Amygdala (tissue), 56 donors: ENCODE measurements around the gene PWWP2B.

Experiments used
- DNase-seq, 56 donors: peaks; one replicate each; lab custom pipeline; 2025; lab: John Stamatoyannopoulos, UW

The PWWP2B gene

DNA sequence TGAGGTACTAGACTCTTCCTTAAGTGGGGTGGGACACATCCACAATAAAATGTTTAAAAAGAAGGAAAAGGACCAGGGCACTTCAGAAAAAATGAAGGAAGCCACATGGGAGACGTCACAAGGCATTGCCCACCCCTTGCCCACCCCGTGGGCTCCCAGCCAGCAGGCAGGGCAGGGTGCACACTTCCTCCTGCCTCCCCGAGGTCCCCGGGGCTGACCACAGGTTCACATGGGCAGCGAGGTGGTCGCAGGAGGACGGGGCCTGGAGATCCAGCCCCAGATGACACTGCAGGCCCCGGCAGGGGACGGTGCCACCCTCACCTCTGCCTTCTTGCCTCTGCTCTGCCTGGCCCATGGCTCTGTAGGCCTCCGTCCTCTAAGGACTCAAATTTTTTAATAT is 45.6 kb downstream of the PWWP2B start:
- DNase-seq: no peak

DNA sequence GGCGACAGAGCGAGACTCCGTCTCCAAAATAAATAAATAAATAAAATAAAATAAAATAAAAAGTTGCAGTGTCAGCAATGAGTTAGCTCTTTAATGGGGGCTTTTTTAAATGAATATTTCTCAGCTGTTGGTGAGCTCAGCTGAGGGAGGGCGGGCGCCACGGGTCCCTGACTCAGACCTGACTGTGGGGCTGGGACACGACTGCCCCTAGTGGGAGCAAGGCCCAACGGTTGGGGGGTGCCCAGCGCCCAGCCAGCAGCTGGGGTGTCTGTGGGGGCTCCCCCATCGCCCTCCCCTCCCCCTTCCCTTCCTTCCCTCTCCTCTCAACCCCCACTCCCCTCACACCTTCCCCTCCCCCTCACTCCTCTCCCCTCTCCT is 46.6 kb downstream of the PWWP2B start:
- DNase-seq: peak in 1 of 56 donors; percentile 31

DNA sequence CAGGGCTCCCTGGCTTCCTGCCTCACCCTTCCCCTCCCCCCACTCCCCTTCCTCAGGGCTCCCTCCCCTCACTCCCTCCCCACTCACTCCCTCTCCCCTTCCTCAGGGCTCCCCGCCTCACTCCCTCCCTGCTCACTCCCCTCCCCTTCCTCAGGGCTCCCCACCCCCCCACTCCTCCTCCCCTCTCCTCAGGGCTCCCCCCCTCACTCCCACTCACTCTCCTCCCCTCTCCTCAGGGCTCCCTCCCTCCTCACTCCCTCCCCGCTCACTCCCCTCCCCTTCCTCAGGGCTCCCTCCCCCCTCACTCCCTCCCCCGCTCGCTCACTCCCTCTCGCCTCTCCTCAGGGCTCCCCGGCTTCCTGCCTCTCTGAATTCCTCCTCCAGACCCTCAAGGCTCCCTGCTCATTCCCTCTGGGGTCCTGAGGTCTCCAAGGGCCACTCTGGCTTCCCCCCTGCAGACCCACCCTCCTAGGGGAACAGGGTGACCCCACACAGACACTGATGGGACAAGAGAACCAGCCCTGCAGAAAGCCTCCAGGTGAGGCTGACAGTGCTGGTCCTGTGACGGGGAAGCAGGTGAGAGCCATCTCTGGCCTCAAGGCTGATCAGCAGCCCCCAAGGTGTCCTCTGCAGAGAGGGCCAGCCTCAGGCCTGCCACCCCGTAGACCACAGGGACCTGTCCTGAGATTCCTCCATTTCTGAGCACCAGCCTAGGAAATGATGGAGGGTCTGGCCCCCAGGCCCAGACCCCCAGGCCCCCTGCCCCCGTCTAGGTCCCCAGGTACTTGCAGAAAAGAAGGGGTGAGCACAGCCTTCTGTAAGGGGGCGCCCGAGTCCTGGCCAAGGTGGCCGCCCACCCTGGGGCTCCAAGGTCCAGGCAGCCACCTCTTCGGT is 47.2 kb downstream of the PWWP2B start:
- DNase-seq: no peak

DNA sequence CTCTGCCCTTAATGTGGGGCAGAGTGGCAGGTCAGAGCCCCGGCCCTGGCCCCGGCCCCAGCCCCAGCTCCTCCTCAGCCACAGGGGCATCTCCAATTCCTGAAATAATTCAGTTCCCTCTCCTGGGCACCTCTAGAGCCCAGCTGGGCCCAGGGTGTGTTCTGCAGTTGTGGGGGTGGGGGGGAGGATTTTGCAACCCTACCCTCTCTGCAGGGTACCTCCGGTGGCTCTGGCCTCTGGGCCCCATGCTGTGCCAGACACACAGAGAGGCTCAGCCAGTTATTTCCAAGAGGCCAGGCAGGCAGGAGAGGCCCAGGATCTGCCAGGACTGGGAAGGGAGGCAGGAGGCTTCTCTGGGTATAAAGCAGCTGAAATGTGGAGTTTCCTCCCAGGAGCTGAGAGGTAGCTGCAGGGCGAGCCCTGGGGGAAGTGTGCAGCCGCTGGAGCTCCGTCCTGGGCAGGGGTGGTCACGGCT is 47.9 kb downstream of the PWWP2B start:
- DNase-seq: no peak

DNA sequence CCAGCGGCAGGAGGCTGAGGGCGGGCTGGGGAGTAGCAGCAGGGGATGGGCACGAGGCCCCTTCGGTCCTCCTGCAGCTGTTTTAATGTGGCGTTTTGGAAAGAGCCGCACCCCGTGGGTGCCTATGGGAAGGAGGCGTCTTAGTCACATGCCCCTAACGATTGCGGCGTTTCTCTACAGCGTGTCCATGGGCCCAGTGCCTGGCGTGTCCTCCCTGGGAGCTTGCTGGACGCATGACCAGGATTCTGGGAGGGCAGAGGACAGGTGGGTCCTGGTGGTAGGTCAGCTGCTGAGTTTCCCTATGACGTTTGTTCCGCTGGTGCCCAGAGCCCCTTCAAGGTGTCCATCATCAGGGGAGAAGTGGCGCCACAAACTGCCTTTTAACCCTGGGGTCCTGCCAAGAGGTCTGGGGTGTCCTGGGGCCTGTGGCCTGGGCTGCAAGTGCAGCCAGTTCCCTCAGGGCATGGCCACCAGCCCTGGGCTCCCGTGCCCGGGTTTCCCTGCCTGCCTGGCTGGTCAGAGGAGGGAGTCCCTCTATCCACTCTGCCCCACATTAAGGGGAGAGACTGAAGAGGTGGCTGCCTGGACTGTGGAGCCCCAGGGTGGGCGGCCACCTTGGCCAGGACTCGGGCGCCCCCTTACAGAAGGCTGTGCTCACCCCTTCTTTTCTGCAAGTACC is 48.7 kb downstream of the PWWP2B start:
- no peak for DNase-seq

DNA sequence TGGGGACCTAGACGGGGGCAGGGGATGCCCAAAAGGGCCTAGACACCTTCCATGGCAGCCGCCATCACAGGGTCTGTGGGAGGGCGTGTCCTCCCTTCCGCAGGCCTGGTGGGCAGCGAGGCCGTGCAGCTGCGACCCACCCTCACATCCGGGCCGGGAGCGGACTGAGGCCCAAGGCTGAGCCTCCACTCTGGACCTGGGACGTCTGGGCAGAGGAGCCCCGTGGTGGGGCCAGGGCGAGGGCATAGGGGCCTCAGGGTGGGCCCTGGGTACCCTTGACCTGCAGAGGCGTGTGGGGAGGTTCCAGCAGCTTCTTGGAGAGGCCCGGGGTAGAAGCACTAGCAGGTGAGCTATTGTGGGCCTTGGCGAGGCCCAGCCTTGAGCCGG is 49.2 kb downstream of the PWWP2B start:
- DNase-seq: no peak

DNA sequence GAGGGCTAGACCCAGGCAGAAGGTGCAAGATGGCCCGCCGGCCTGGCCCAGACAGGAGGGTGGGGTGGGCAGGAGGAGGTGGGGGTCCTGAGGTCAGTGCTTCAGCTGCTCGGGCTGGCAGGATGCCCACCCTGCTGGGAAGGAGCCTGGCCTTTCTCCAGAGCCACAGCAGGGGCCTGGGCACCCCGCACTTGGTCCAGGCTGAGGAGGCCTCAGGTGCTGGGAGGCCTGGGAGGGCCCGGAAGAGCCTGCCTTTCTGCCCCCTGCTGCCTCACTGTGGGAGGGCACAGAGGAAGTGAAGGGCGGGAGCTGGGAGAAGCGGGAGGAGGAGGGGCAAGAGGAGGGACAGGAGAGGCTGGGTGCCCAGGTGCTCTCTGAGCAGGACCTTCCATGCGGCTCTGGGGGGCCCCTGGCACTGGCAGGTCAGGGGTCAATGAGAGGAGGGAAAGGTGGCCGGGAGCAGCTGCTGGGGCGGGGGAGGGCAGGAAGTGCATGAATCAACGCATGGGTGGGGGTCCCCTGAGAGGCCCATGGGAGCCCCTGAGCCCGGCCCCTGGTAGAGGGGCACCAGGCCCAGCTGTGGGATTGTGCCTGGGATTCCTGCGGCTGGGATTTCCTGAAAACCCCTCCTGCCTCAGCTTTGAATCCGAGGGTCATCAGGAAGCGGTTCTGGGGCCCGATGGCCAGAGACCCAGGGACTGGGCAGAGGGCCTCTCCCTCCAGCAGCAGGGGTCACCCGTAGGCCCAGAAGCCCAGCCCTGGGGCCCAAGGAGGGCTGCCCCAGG is 49.9 kb downstream of the PWWP2B start:
- no peak for DNase-seq

DNA sequence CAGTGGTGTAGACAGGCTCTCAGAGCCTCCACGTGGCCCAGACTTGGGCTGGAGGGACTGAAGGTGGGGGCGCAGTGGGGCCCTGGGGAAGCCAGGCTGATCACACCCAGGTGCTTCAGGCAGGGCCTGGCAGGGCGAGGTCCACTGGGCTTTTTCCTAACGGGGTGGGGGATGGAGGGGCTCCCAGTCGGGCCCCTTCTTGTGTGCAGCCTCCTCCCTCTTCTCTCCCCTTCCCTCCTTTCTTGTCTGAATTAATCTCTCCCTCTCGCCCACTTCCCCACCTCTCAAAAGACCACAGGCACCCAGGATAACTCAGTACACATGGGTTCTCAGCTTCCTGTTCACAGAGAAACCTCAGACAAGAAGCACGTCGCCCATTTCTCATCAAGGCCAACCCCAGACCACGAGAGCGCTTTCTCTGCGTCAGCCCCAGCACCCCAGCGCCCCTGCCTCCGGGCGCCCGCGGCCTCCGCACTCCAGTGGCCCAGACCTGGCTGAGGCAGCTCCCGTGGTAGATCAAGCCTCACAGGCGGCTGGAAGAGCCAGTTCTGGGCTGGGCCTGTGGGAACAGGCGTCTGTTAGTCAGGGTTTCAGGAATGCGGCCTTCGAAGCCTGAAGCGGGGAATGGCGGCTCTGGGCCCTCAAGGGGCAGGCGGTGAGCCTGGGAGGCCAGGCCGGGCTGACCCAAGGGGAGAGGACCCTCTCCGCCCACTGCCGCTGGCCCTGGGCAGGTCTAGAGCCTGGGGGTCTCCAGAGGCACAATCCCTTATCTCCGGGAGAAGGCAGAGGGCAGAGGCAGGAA is 50.6 kb downstream of the PWWP2B start:
- DNase-seq: no peak

DNA sequence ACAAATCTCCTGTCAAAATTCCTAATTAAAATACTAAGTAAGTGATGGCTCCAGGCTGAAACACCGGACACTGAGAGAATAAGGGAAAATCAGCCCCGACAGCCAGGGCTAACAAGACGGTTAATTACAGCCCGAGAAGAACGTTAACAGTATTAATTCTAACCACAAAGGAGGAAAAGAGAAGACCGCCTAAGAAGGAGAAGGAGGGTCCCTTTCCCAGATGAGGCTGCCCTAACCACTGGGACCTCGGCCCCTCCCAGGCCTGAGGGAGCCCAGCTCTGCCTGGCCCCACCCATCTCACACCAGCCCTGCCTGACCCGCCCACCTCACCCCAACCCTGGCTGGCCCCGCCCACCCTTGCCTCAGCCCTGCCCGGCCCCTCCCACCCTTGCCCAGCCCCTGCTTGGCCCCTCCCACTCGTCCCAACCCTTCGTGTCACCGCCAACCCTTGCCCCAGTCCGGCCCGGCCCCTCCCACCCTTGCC is 51.3 kb downstream of the PWWP2B start:
- DNase-seq: peak in 1 of 56 donors; percentile 56

DNA sequence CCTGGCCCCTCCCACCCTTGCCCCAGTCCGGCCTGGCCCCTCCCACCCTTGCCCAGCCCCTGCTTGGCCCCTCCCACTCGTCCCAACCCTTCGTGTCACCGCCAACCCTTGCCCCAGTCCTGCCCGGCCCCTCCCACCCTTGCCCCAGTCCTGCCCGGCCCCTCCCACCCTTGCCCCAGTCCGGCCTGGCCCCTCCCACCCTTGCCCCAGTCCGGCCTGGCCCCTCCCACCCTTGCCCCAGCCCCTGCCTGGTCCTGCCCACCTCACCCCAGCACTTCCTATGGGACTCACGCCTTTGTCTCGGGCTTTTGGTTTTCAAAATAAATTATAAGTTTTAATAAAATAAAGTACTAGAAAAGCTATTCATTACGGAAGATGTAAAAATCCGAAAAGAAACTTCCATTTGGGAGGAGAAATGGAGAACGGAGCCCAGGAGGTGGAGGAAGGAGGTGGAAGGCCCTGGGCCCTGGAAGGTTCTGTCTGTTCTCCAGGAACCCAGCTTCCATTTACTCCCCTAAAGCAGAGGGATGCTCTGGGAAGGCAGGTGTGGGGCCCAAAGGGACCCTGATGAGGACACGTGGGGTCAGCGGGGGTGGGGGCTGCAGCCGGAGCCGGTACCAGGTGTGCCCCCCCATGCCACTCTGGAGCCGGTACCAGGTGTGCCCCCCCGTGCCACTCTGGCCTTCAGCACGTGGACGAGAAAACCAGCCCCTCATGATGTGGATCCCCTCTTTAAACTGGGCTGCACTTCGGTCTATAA is 52.2 kb downstream of the PWWP2B start:
- no peak for DNase-seq

DNA sequence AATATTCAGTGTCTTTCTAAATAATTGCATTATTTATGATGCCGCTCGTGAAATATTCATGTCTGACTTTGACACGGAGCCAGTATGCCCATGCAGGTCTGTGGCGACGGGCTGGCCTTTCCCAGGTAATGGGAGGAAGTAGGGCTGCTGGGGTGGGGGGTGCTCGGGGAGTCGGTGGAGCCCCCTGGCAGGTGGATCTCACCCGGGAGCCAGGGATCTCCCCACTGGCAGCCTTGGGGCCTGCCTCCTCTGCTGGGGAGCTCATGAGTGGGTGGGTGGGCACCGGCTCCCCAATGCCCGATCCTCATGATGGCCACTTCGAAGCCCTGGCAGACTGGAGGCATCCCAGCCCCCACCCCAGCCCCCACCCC is 52.8 kb downstream of the PWWP2B start:
- DNase-seq: no peak

DNA sequence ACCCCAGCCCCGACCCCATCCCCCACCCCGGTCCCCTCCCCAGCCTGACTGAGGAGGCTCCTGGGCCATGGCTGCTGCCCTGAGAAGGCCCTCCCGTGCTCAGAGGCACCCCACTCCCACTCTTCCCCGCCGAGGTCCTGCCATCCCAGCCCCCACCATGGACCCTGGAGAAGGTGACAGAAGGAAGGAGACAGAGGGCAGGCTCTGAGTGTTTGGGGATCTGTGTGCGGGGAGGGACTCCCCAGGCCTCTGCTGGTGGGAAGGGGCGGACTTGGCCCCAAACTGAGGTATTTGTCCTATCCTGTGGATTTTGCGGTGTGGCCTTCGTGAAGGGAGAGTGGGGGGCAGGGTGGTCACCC is 53.4 kb downstream of the PWWP2B start:
- DNase-seq: no peak

DNA sequence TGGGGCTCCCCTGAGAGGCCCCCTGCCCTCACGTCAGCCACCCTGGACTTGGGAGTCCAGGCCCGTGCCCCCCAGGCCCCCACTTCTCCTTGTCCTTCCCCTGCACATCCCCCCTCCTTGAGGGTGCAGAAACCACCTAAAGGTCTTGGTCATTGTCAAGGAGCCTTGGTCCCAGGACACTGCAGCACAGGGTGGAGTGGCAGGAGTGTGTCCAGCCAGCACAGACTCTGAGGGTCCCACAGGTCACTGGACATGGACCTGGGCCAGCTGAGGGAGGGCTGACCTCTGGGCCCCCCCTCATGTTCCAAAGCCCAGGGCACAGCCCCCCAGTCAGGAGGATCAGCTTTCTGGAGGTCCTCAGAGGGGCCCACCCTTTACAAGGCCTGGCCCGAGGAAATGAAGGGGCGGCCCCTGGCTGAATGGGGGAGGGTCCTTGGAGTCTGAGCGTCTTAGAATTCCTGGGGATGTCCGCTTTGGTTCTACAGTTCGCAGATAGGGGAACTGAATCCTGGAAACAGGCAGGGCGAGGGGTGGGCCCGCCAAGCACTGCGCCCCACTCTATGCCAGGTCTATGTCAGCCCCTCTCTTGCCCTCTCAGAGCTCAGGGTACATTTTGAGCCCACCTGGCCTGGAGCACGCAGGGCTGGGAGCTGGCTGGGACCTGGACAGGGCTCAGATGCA is 54.0 kb downstream of the PWWP2B start:
- no peak for DNase-seq

DNA sequence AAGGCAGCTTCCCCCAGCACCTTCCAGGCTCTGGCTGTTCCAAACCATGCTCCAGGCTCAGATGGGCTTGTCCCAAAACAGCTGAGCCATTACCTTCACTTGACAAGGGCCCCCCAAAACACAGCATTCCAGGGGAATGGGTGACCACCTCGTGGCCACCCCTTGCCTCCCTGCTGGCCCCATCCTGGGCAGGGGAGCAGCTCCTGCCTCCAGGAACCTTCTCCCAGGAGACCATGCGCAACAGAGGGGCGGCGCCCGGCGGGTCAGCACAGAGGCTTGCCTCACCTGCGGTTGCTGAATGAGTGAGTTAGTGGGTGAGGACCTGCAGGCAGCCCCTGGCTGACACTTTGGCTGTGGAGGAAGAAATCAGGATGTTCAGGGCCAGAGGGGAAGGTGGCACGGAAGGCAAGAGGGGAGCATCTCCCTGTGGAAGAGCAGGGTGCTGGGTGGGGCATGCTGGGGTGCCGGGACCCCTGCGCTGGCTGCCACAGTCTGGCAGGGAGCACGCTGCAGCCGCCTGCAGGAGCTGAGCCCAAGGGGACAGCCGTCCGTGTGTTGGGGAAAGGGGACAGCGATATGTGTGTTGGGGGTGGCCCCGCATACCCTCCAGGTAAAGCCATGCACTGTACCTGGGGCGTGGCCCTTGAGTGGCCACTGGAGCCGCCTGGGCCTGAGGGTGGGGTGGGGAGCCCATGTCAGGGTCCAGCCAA is 54.7 kb downstream of the PWWP2B start:
- DNase-seq: no peak

DNA sequence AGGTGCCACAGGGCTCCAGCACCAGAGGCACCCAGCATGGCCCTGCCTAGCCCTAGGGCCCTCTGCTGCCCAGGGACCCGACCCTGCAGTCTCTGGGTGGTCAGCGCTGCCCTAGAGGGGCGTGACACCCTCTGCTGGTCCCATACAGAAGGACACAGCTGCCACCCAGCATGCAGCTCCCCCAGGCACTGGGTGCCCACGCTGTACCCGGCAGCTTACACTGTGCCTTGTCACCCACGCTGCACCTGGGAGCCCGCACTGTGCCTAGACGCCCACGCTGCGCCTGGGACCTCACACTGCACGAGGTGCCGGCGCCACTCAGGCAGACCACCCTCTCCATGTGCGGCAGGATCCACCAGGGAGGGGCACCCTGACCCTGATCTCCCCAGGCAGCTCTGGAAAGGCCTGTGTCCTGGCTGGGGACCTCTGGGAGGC is 55.2 kb downstream of the PWWP2B start:
- DNase-seq: peak in 6 of 56 donors; percentile 29 to 49 (median 40)

DNA sequence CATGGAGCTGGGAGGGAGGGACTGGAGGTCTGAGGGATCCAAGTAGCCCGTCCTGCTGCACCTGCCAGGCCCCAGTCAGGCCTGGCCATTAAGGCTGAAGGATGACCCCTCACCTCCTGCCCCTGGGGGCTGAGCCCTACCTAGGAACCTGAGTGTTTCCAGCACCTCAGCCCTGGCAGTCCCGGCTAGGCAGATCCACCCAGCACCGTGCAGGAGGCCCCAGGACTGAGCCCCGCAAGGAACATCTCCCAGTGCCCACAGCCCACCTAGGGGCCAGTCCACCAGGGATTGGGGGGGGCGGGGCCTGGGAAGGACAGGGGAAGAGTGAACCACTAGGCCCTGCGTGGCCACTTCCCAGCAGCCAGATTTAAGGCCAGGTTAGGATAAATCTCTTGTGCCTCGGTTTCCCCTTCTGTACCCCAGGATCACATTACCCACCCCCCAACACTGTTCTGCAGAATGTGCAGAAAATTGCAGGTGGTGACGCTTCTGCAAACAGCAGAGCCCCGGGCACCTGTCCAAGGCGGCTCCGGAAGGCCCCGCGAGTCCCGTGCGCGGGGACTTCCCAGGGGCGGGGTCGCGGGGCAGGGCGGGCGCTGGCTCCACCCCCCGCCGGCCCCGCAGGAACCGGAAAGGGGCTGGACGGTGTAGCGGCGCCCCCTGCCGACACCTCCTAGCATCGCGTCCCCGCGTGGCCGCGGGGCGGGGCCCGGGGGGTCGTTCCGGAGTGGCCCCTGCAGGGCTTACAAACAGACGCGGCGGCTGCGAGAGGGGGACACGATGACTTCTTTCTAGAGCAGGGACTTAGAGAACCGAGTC is 55.9 kb downstream of the PWWP2B start:
- peak in 29 of 56 donors; percentile 13 to 78 (median 42) for DNase-seq

DNA sequence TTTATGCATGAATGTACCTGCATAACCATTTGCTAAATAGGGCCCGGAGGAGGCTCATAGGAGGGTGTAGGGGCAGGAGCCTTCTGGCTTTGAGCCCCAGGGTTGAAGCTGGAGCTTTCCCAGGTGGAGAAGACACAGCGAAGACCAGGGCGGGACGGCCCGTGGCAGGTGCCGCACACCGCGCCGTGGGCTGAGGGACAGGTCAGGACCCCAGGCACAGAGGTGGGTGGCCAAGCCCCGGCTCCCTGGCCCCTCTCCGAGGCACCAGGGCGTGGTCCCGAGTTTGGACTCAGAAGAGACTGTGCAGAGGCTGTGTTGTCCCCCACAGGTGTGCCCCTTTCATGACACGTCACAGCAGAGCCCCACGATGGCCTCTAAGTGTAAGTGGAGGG is 56.5 kb downstream of the PWWP2B start:
- DNase-seq: no peak
